Progenitor cell of endocrine pancreas (in vitro differentiated cells): ENCODE results near the gene IPCEF1. TPM values are rescaled to one million over a fixed set of nuclear protein-coding genes. Genes with fewer than 3 reads are reported as not detected.

ENCODE experiments used
- DNase-seq: peaks from one replicate; pipeline ENCODE4 v3.0.0; 2021; ENCODE audit warnings: low spot score; ENCODE audit not compliant: unreplicated experiment
- H3K27ac Mint-ChIP-seq: 2 replicates; pipeline ENCODE4 v1.8.0; 2021; ENCODE audit warnings: mild to moderate bottlenecking, moderate library complexity, mixed read lengths
- H3K27me3 Mint-ChIP-seq: 2 replicates; pipeline ENCODE4 v1.8.0; 2021; ENCODE audit warnings: mixed read lengths
- H3K36me3 Mint-ChIP-seq: 2 replicates; pipeline ENCODE4 v1.8.0; 2022; ENCODE audit warnings: mixed read lengths; ENCODE audit not compliant: insufficient read depth
- H3K4me1 Mint-ChIP-seq: 2 replicates; pipeline ENCODE4 v1.8.0; 2021; ENCODE audit warnings: low read depth, mixed read lengths
- H3K4me3 Mint-ChIP-seq: 2 replicates; pipeline ENCODE4 v1.8.0; 2021; ENCODE audit warnings: low read depth, mild to moderate bottlenecking, moderate library complexity, mixed read lengths
- H3K9me3 Mint-ChIP-seq: 2 replicates; pipeline ENCODE4 v1.8.0; 2021; ENCODE audit warnings: low read depth, mixed read lengths
- CTCF ChIP-seq: fragments of 200-600 bp; sonication (generic); IDR thresholded peaks from one replicate; pipeline ENCODE4 v1.5.0; 2021; ENCODE audit warnings: antibody characterized with exemption, mild to moderate bottlenecking; ENCODE audit not compliant: unreplicated experiment
- total RNA-seq: library from RNA; stranded (reverse); gene quantifications from 2 replicates; pipeline ENCODE4 v1.2.1, GENCODE V29; 2021

Gene IPCEF1
- total RNA-seq, 1 donor from 2014 or later = 0.77 TPM

- Mint-ChIP-seq H3K36me3 (no peaks in the 10 kb centered on the region), H3K4me3 (no peak overlapping the region), H3K9me3 (no peaks in the 10 kb centered on the region), H3K27ac (no peak overlapping the region), H3K4me1 (no peaks in the 10 kb centered on the region), H3K27me3 (no peaks in the 10 kb centered on the region)
- no peak for TF ChIP-seq CTCF
- no peak for DNase-seq
Observed at GRCh38 chr6:154139892-154140291, 216.7 kb downstream of the IPCEF1 start.

- H3K27me3 Mint-ChIP-seq = no peaks in the 10 kb centered on the region
- no peak for TF ChIP-seq CTCF
- no peaks in the 10 kb centered on the region for H3K9me3 Mint-ChIP-seq
- no peaks in the 10 kb centered on the region for H3K36me3 Mint-ChIP-seq
- no peak overlapping the region for H3K4me3 Mint-ChIP-seq
- no peak overlapping the region for H3K27ac Mint-ChIP-seq
- DNase-seq = no peak
- H3K4me1 Mint-ChIP-seq = no peaks in the 10 kb centered on the region
Observed at GRCh38 chr6:154138793-154139192, 217.8 kb downstream of the IPCEF1 start.

GRCh38 chr6:154134471-154135147, 222.0 kb downstream of the IPCEF1 start:
- Mint-ChIP-seq H3K4me1 (no peaks in the 10 kb centered on the region), H3K27ac (no peak overlapping the region), H3K36me3 (no peaks in the 10 kb centered on the region), H3K27me3 (no peaks in the 10 kb centered on the region), H3K4me3 (no peak overlapping the region), H3K9me3 (no peaks in the 10 kb centered on the region)
- no peak for DNase-seq
- no peak for TF ChIP-seq CTCF

- no peak for TF ChIP-seq CTCF
- Mint-ChIP-seq H3K27ac (no peak overlapping the region), H3K9me3 (peaks cover 4% of the 10 kb centered on the region), H3K4me3 (no peak overlapping the region), H3K36me3 (no peaks in the 10 kb centered on the region), H3K4me1 (peaks cover 1% of the 10 kb centered on the region), H3K27me3 (no peaks in the 10 kb centered on the region)
- DNase-seq = no peak
Observed at GRCh38 chr6:154127657-154128056, 228.9 kb downstream of the IPCEF1 start.

GRCh38 chr6:154125421-154125820, 231.2 kb downstream of the IPCEF1 start:
- no peaks in the 10 kb centered on the region for H3K27me3 Mint-ChIP-seq
- peaks cover 5% of the 10 kb centered on the region for H3K9me3 Mint-ChIP-seq
- no peak overlapping the region for H3K27ac Mint-ChIP-seq
- no peak overlapping the region for H3K4me3 Mint-ChIP-seq
- TF ChIP-seq CTCF = no peak
- DNase-seq = no peak
- H3K4me1 Mint-ChIP-seq = peaks cover 1% of the 10 kb centered on the region
- no peaks in the 10 kb centered on the region for H3K36me3 Mint-ChIP-seq
